Measurements from ENCODE around the gene LRRC57. TPM values are rescaled to one million over a fixed set of nuclear protein-coding genes. Genes with fewer than 3 reads are reported as not detected.

The LRRC57 gene
- total RNA-seq (10 to 100 TPM; 17.1 to 18.4 TPM), polyA plus RNA-seq (1 to 10 TPM; 3.3 to 6.4 (median 5.5) TPM), total RNA-seq (10.0 to 18.2 (median 11.3) reads per million in 6 experiments)

- peak within 1 kb of the TSS; percentile 92 to 99 (median 95) for H3K4me3 Mint-ChIP-seq
- POLR2A ChIA-PET, result interaction anchor here (0.6 to 4.0 kb wide), 12 partner anchors 12 to 117 kb away, joined by 3 to 25 read pairs (median 4); partner anchors contain the start of genes SNAP23, STARD9 and ZNF106
- peaks cover 26 to 60% (median 50%) of the 10 kb centered on the region in 4 donors for H3K4me1 Mint-ChIP-seq
- peak within 1 kb of the TSS; percentile 93 to 99 (median 98) for H3K27ac Mint-ChIP-seq
- H3K9me3 Mint-ChIP-seq, result no peaks in the 10 kb centered on the region
- peaks cover 0 to 27% (median 6%) of the 10 kb centered on the region in 3 donors for H3K36me3 Mint-ChIP-seq
- H3K27me3 Mint-ChIP-seq, result no peaks in the 10 kb centered on the region
- peak; percentile 84 to 94 for ATAC-seq
- DNase-seq, result peak; percentile 79 to 91 (median 86)
Observed at GRCh38 chr15:42548249-42549031, at the start of gene LRRC57, which contains the start of gene HAUS2. TSS of gene LRRC57 (minus strand) at chr15:42548793. CDS start at chr15:42548434, 359 bp downstream. TSS of gene HAUS2 (plus strand) at chr15:42548838. CDS start at chr15:42548873, 35 bp downstream.

DNA sequence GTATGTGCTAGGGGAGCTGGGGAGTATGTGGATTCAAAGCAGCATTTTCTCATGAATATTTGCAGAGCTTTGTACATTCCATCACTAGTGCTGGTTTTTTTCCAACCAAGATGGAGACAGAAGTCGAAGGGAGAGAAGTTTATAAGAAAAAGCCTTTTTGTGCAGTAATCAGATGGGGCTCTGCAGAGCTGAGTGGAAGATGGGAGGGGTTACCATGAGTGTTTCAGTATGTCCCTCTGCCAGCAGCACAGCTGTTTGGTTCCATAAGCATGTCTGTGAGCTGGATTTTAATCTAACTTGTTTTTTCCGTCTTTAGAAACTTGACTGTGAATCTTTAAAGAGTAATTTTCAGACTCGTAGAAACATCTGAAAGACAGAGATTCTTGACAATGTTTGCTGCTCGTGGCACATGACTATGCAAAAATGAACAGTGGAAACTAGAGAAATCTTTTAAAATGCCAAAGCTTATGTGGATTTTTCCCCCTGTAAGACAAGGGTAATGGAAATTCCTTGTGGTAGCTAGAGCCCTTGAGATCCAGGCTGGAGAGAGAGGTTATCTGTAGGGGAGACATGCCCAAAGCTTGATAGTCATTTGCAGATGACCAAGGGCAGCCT lies 47.1 kb upstream of the LRRC57 start:
- Mint-ChIP-seq H3K4me3 (no peak overlapping the region), H3K27ac (peak overlapping the region in 1 of 10 donors; percentile 6), H3K27me3 (no peaks in the 10 kb centered on the region), H3K36me3 (peaks cover 0 to 14% (median 6%) of the 10 kb centered on the region in 3 donors), H3K4me1 (no peaks in the 10 kb centered on the region), H3K9me3 (no peaks in the 10 kb centered on the region)
- no peak for DNase-seq
- POLR2A ChIA-PET, result interaction anchor here (0.8 kb wide), 1 partner anchor 425 kb away, joined by 3 read pairs; no protein-coding TSS in a partner anchor
- ATAC-seq, result no peak

- Mint-ChIP-seq H3K27me3 (no peaks in the 10 kb centered on the region), H3K36me3 (peaks cover 0 to 12% (median 6%) of the 10 kb centered on the region in 3 donors), H3K27ac (no peak overlapping the region), H3K4me3 (no peak overlapping the region), H3K4me1 (no peaks in the 10 kb centered on the region), H3K9me3 (no peaks in the 10 kb centered on the region)
- POLR2A ChIA-PET, result interaction anchor here (0.6 kb wide), 1 partner anchor 14 kb away, joined by 3 read pairs; no protein-coding TSS in a partner anchor
- DNase-seq (no peak), ATAC-seq (no peak)
Observed at GRCh38 chr15:42594095-42594494, 45.5 kb upstream of the LRRC57 start.

- peaks cover 0 to 12% (median 9%) of the 10 kb centered on the region in 3 donors for H3K36me3 Mint-ChIP-seq
- peak overlapping the region in 1 of 10 donors; percentile 7 for H3K27ac Mint-ChIP-seq
- POLR2A ChIA-PET, result interaction anchor here (0.7 to 1.7 kb wide), 3 partner anchors 12 to 31 kb away, joined by 3 to 9 read pairs (median 6); no protein-coding TSS in a partner anchor
- H3K9me3 Mint-ChIP-seq, result no peaks in the 10 kb centered on the region
- no peaks in the 10 kb centered on the region for H3K27me3 Mint-ChIP-seq
- peaks cover 0 to 3% (median 0%) of the 10 kb centered on the region in 4 donors for H3K4me1 Mint-ChIP-seq
- DNase-seq, result no peak
- no peak overlapping the region for H3K4me3 Mint-ChIP-seq
- no peak for ATAC-seq
Observed at GRCh38 chr15:42593143-42593542, 44.5 kb upstream of the LRRC57 start.

- H3K27ac Mint-ChIP-seq, result peak overlapping the region in 1 of 10 donors; percentile 7
- H3K4me3 Mint-ChIP-seq, result no peak overlapping the region
- peaks cover 0 to 3% (median 0%) of the 10 kb centered on the region in 4 donors for H3K4me1 Mint-ChIP-seq
- DNase-seq (no peak), ATAC-seq (no peak)
- H3K27me3 Mint-ChIP-seq, result no peaks in the 10 kb centered on the region
- H3K9me3 Mint-ChIP-seq, result no peaks in the 10 kb centered on the region
- peaks cover 0 to 12% (median 10%) of the 10 kb centered on the region in 3 donors for H3K36me3 Mint-ChIP-seq
- POLR2A ChIA-PET, result interaction anchor here (0.7 to 1.7 kb wide), 2 partner anchors 11 to 17 kb away, joined by 6 to 9 read pairs; no protein-coding TSS in a partner anchor
Observed at GRCh38 chr15:42592716-42593115, 44.1 kb upstream of the LRRC57 start.

DNA sequence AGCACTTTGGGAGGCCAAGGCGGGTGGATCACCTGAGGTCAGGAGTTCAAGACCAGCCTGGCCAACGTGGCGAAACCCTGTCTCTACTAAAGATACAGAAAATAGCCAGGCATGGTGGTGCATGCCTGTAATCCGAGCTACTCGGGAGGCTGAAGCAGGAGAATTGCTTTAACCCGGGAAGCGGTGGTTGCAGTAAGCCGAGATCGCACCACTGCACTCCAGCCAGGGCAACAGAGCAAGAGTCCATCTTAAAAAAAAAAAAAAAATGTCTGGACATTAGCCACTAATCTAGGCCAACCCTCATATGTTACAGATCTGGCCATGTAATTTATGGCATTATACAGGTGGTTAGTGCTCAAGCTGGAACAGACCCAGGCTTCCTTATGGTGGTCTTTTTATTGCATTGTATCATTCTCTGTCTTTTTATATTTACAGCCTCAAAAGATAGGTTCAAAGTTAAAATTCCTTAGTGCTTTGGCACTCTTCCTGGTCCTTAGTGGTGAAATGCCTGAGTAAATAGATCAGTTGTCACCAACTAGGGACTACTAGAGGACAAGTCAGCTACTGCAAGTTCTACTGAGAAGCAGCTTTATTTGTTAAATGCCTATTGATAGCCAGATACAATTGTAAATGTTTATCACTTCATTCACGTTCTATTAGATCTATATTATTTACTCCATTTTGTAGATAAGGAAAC lies 42.8 kb upstream of the LRRC57 start:
- Mint-ChIP-seq H3K4me3 (no peak overlapping the region), H3K4me1 (peaks cover 0 to 3% (median 0%) of the 10 kb centered on the region in 4 donors), H3K9me3 (no peaks in the 10 kb centered on the region), H3K27ac (no peak overlapping the region), H3K36me3 (peaks cover 0 to 11% (median 10%) of the 10 kb centered on the region in 3 donors), H3K27me3 (no peaks in the 10 kb centered on the region)
- ATAC-seq (peak in 1 of 2 donors; percentile 37), DNase-seq (no peak)
- POLR2A ChIA-PET, result interaction anchor here (0.8 to 1.7 kb wide), 2 partner anchors 10 kb away, joined by 4 to 6 read pairs; no protein-coding TSS in a partner anchor

GRCh38 chr15:42590619-42591237 lies 42.1 kb upstream of the LRRC57 start:
- H3K4me3 Mint-ChIP-seq, result no peak overlapping the region
- peaks cover 0 to 3% (median 0%) of the 10 kb centered on the region in 4 donors for H3K4me1 Mint-ChIP-seq
- POLR2A ChIA-PET, result interaction anchor here (0.8 kb wide), 1 partner anchor 9 kb away, joined by 4 read pairs; no protein-coding TSS in a partner anchor
- H3K9me3 Mint-ChIP-seq, result no peaks in the 10 kb centered on the region
- H3K36me3 Mint-ChIP-seq, result peaks cover 0 to 11% (median 10%) of the 10 kb centered on the region in 3 donors
- DNase-seq (no peak), ATAC-seq (no peak)
- no peaks in the 10 kb centered on the region for H3K27me3 Mint-ChIP-seq
- H3K27ac Mint-ChIP-seq, result peak overlapping the region in 2 of 10 donors; percentile 7 to 81

DNA sequence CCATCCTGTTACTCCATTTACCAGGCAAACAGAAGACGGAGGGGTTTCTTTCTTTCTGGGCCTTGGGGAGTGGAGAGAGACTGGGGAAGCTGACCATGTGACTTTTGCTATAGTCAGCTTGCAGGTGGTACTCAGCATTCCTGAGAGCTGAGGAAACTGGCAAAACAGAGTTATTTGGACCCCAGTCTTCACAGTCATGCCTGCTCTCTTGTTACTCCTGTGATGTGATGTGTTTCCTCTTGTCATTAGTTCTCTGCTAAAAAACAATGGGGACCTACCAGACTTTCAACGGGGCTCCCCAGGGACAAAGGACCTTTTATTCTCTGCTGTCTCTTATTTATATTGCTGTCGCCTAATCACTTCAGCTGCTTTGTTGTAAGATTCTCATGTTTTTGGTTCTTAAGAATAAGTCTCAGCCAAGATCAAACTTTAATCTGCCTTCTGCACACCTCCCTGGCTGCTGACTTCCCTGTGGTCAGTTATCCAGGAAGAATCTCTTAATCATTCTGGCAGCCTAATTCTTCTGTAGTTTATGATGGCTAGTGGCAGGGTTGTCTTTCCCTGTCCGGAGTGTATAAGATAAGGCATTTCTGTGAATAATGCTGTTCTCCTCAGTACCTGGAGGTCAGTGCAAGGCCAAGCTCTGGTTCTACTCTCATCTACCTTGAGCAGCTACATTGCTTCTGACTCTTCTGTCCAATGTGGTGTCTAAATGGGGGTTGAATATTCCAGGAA lies 35.6 kb upstream of the LRRC57 start:
- Mint-ChIP-seq H3K9me3 (no peaks in the 10 kb centered on the region), H3K27me3 (no peaks in the 10 kb centered on the region), H3K4me3 (no peak overlapping the region), H3K27ac (peak overlapping the region in 1 of 10 donors; percentile 65), H3K4me1 (peaks cover 14 to 46% (median 44%) of the 10 kb centered on the region in 4 donors), H3K36me3 (peaks cover 0 to 4% (median 0%) of the 10 kb centered on the region in 3 donors)
- ATAC-seq (no peak), DNase-seq (no peak)
- POLR2A ChIA-PET, result interaction anchor here (0.7 to 1.2 kb wide), 2 partner anchors 9 to 27 kb away, joined by 3 to 5 read pairs; partner anchors contain the start of gene STARD9

GRCh38 chr15:42582569-42583375 lies 34.2 kb upstream of the LRRC57 start:
- peaks cover 0 to 4% (median 0%) of the 10 kb centered on the region in 5 donors for H3K27me3 Mint-ChIP-seq
- ATAC-seq (no peak), DNase-seq (no peak)
- H3K4me1 Mint-ChIP-seq, result peaks cover 16 to 50% (median 46%) of the 10 kb centered on the region in 4 donors
- POLR2A ChIA-PET, result interaction anchor here (0.7 to 3.2 kb wide), 6 partner anchors 18 to 152 kb away, joined by 3 to 26 read pairs (median 4); partner anchors contain the start of genes HAUS2 and LRRC57
- H3K4me3 Mint-ChIP-seq, result peak overlapping the region in 2 of 10 donors; percentile 89 to 91
- H3K36me3 Mint-ChIP-seq, result peaks cover 0 to 3% (median 0%) of the 10 kb centered on the region in 3 donors
- H3K9me3 Mint-ChIP-seq, result no peaks in the 10 kb centered on the region
- H3K27ac Mint-ChIP-seq, result peak overlapping the region; percentile 75 to 99 (median 96)

GRCh38 chr15:42581272-42581730 lies 32.7 kb upstream of the LRRC57 start:
- Mint-ChIP-seq H3K4me3 (peak overlapping the region; percentile 82 to 97 (median 92)), H3K27ac (peak overlapping the region; percentile 91 to 99 (median 96)), H3K27me3 (peaks cover 0 to 9% (median 0%) of the 10 kb centered on the region in 5 donors), H3K9me3 (no peaks in the 10 kb centered on the region), H3K4me1 (peaks cover 21 to 59% (median 55%) of the 10 kb centered on the region in 4 donors), H3K36me3 (peaks cover 0 to 3% (median 0%) of the 10 kb centered on the region in 3 donors)
- DNase-seq, result peak; percentile 69 to 88 (median 76)
- POLR2A ChIA-PET, result interaction anchor here (0.6 to 3.2 kb wide), 12 partner anchors 10 to 748 kb away, joined by 3 to 26 read pairs (median 6); partner anchors contain the start of genes HAUS2, LCMT2, LRRC57 and SNAP23
- ATAC-seq, result peak; percentile 99
